HepG2 (cell line): Measurements from ENCODE around the gene THEM4. TPM values are rescaled to one million over a fixed set of nuclear protein-coding genes. Genes with fewer than 3 reads are reported as not detected.

ENCODE experiments used
- ATAC-seq: fragments of 200-7000 bp; cut with Tn5 transposase; 3 replicates; pipeline ENCODE4 v1.9.1; 2020; ENCODE audit warnings: mild to moderate bottlenecking, moderate library complexity
- BruUV-seq: library from RNA; stranded (reverse); fragments of 400-500 nt; replicated peaks from 2 replicates; lab custom pipeline; 2021; lab: Mats Ljungman, UMichigan
- CTCF ChIA-PET: fragments of 300-600 bp; formaldehyde crosslinking; extraction: SDS; loops from one replicate; lab custom pipeline; 2021; ENCODE audit warnings: low total read pairs, inconsistent platforms, low intra/inter-chr PET ratio; lab: Yijun Ruan, JAX
- POLR2A ChIA-PET: fragments of 350-600 bp; sonication (Branson Sonifier 250); formaldehyde crosslinking; loops from one replicate; lab custom pipeline; 2020; ENCODE audit warnings: antibody characterized with exemption, inconsistent platforms; lab: Yijun Ruan, JAX
- DNase-seq: peaks from one replicate; pipeline ENCODE4 v3.0.0-alpha.2; 2015; ENCODE audit warnings: low spot score
- FAIRE-seq: peaks from 3 replicates; lab custom pipeline; 2011; peaks lifted over from hg19 to GRCh38; lab: Jason Lieb, UNC
- H2AFZ ChIP-seq: one replicate; pipeline ENCODE4 v1.6.1; 2011; ENCODE audit warnings: low read length, inconsistent platforms
- H3K27ac ChIP-seq: fragments of 300-600 bp; 3 replicates; pipeline ENCODE4 v1.8.0; 2011; ENCODE audit warnings: mixed run types, mild to moderate bottlenecking, mixed read lengths, low read length, inconsistent platforms; ENCODE audit not compliant: insufficient read depth; ENCODE audit errors: extremely low read length
- H3K27me3 ChIP-seq, 2 experiments: fragments of 200-600 bp in 1 of 2; 2 replicates in 1 of 2; 3 replicates in 1 of 2; pipeline versions ENCODE4 v1.6.0 to v1.8.0; 2011; ENCODE audit warnings: low read length in 2 of 2, mild to moderate bottlenecking in 2 of 2, moderate library complexity in 2 of 2, inconsistent platforms in 1 of 2; ENCODE audit not compliant: insufficient read depth in 2 of 2, control insufficient read depth in 1 of 2
- H3K36me3 ChIP-seq, 2 experiments: fragments of 200-600 bp in 1 of 2; replicated peaks in 1 of 2; 2 replicates in 1 of 2; 3 replicates in 1 of 2; pipeline versions ENCODE4 v1.5.1 to v1.8.0; 2011; ENCODE audit warnings: low read length in 2 of 2, inconsistent platforms in 1 of 2; ENCODE audit not compliant: insufficient read depth in 2 of 2, control insufficient read depth in 1 of 2
- H3K4me1 ChIP-seq: 2 replicates; pipeline ENCODE4 v1.5.1; 2012; ENCODE audit warnings: low read length, inconsistent platforms; ENCODE audit not compliant: insufficient read depth
- H3K4me2 ChIP-seq: 2 replicates; pipeline ENCODE4 v1.6.0; 2011; ENCODE audit warnings: low read depth, low read length, inconsistent platforms
- H3K4me3 ChIP-seq, 3 experiments: fragments of 200-600 bp in 1 of 3; sonication (generic), shearing (Covaris generic) in 1 of 3; replicated peaks in 1 of 3; 2 replicates each; pipeline ENCODE4 v1.5.1; 2011 to 2016; ENCODE audit warnings: low read length in 3 of 3, inconsistent platforms in 2 of 3, low read depth in 2 of 3, mild to moderate bottlenecking in 2 of 3, control low read depth in 1 of 3, mixed read lengths in 1 of 3; ENCODE audit not compliant: insufficient read depth in 1 of 3
- H3K79me2 ChIP-seq: one replicate; pipeline ENCODE4 v1.6.1; 2011; ENCODE audit warnings: low read length, inconsistent platforms; ENCODE audit not compliant: insufficient read depth
- H3K9ac ChIP-seq: 2 replicates; pipeline ENCODE4 v1.6.0; 2011; ENCODE audit warnings: mild to moderate bottlenecking, low read depth, low read length, inconsistent platforms; ENCODE audit not compliant: insufficient read depth
- H3K9me3 ChIP-seq: 2 replicates; pipeline ENCODE4 v1.5.1; 2012; ENCODE audit warnings: mild to moderate bottlenecking, low read length
- H4K20me1 ChIP-seq: 2 replicates; pipeline ENCODE4 v1.6.0; 2011; ENCODE audit warnings: inconsistent platforms, mild to moderate bottlenecking, low read length, moderate library complexity; ENCODE audit not compliant: insufficient read depth
- MNT ChIP-seq: fragments of 450-650 bp; IDR thresholded peaks from 2 replicates; pipeline ENCODE4 v1.6.1; 2016
- MYNN ChIP-seq: sonication (generic); formaldehyde crosslinking; IDR thresholded peaks from 2 replicates; pipeline ENCODE4 v1.4.0; 2020; ENCODE audit warnings: mild to moderate bottlenecking, low read depth, missing genetic modification reagents
- NFYC ChIP-seq: IDR thresholded peaks from 2 replicates; pipeline ENCODE4 v1.6.1; 2016; ENCODE audit warnings: missing genetic modification reagents, missing compliant biosample characterization
- ZNF558 ChIP-seq: sonication (generic); formaldehyde crosslinking; IDR thresholded peaks from 2 replicates; pipeline ENCODE4 v1.9.0; 2022; ENCODE audit warnings: mild to moderate bottlenecking, missing genetic modification reagents, borderline replicate concordance
- ZNF768 ChIP-seq: sonication (generic); formaldehyde crosslinking; IDR thresholded peaks from 2 replicates; pipeline ENCODE4 v1.4.0; 2020; ENCODE audit warnings: missing genetic modification reagents
- ZNF770 ChIP-seq: sonication (generic); formaldehyde crosslinking; IDR thresholded peaks from 2 replicates; pipeline ENCODE4 v1.5.0; 2020; ENCODE audit warnings: mild to moderate bottlenecking, missing genetic modification reagents
- WGBS: methylation state at CpG from one replicate; pipeline ENCODE4 v1.1.6; 2017; ENCODE audit warnings: low lambda C conversion rate; 5-methylcytosine and 5-hydroxymethylcytosine counted together
- in situ Hi-C: cut with HindIII; loops from 2 replicates; pipeline ENCODE4 v1.10.0; 2017; ENCODE audit warnings: low pct_unique_long_range_greater_than_20kb; ENCODE audit not compliant: extremely low pct_ligation_motif_present
- intact Hi-C: fragments of 100-400 bp; cut with micrococcal nuclease; formaldehyde crosslinking; loops from one replicate; pipeline ENCODE4 v1.10.0; 2022; ENCODE audit not compliant: unreplicated experiment
- polyA plus RNA-seq, 8 experiments: library from polyadenylated mRNA; depleted of rRNA in 3 of 8; stranded (reverse) in 7 of 8; unstranded in 1 of 8; fragments of >200 nt; fragmentation: Illumina TruSeq in 4 of 8; extraction: Trizol in 4 of 8; gene quantifications; 2 replicates each; pipeline versions ENCODE4 v1.2.1 to v1.2.3, GENCODE V29; 2011 to 2016; ENCODE audit warnings: low read depth in 4 of 8, missing spikeins in 1 of 8, mixed read lengths in 1 of 8; ENCODE audit not compliant: insufficient read depth in 1 of 8
- total RNA-seq, 5 experiments: library from RNA; depleted of rRNA; stranded (reverse); fragments of >200 nt; fragmentation: Illumina TruSeq; extraction: Trizol; gene quantifications; 2 replicates each; pipeline ENCODE4 v1.2.3, GENCODE V29; 2016; ENCODE audit warnings: low read depth in 1 of 5

The THEM4 gene
- total and polyA plus RNA-seq, 2 of the 13 experiments (the other 11 are each of a cell fraction or from before 2014, with no cell fraction given), result 10.9 to 13.9 TPM

GRCh38 chr1:151958959-151959358 is 49.6 kb upstream of the THEM4 start:
- ATAC-seq (no peak), DNase-seq (no peak)
- CTCF ChIA-PET, result no interaction called here

More at GRCh38 chr1:151958959-151959358, 49.6 kb upstream of the THEM4 start:
- Histone ChIP-seq H3K4me2 (no peak overlapping the region), H3K79me2 (no peaks in the 10 kb centered on the region), H3K4me1 (no peaks in the 10 kb centered on the region)
- TF ChIP-seq ZNF770 (CRISPR knock-in tag) (no peak), ZNF558 (no peak), ZNF768 (no peak), MNT (no peak), MYNN (CRISPR knock-in tag) (no peak), NFYC (CRISPR knock-in tag) (no peak)
- TF ChIP-seq, all 625 proteins: peak for 0
- Histone ChIP-seq H3K9me3 (no peaks in the 10 kb centered on the region), H3K27ac (no peak overlapping the region), H4K20me1 (no peaks in the 10 kb centered on the region), H3K4me3 (no peak overlapping the region), H3K36me3 (no peaks in the 10 kb centered on the region), H2AFZ (no peak overlapping the region), H3K9ac (no peak overlapping the region), H3K27me3 (no peaks in the 10 kb centered on the region)
- WGBS, result 43% methylated on average over 2 of the region's 2 CpGs
- intact Hi-C loops (no loop called here), in situ Hi-C loops (no loop called here)
- POLR2A ChIA-PET, result no interaction called here
- BruUV-seq, result no TSS peak
- FAIRE-seq, result no peak
